Liver (tissue), 3 donors: ENCODE measurements around the gene ALS2CL.

Source experiments
- EGR1 ChIP-seq, 2 donors: IDR thresholded peaks; 2 replicates each; pipeline ENCODE4 v1.6.1; 2016 to 2018; ENCODE audit warnings: antibody characterized with exemption in 2 of 2, low read depth in 2 of 2
- HNF4A ChIP-seq, 2 donors: conservative IDR thresholded peaks; 2 replicates each; pipeline ENCODE4 v1.6.1; 2016; ENCODE audit warnings: antibody characterized with exemption in 2 of 2, mild to moderate bottlenecking in 2 of 2
- HNF4G ChIP-seq: IDR thresholded peaks from 2 replicates; pipeline ENCODE4 v1.6.1; 2016; ENCODE audit warnings: antibody characterized with exemption
- JUND ChIP-seq, 2 donors: IDR thresholded peaks; 2 replicates each; pipeline ENCODE4 v1.6.1; 2016; ENCODE audit warnings: antibody characterized with exemption in 2 of 2
- MAX ChIP-seq: IDR thresholded peaks from 2 replicates; pipeline ENCODE4 v1.6.1; 2016; ENCODE audit warnings: antibody characterized with exemption
- NR2F2 ChIP-seq: IDR thresholded peaks from 2 replicates; pipeline ENCODE4 v1.6.1; 2016; ENCODE audit warnings: antibody characterized with exemption
- RAD21 ChIP-seq, 2 donors: IDR thresholded peaks; 2 replicates each; pipeline ENCODE4 v1.6.1; 2016; ENCODE audit warnings: antibody characterized with exemption in 2 of 2, mild to moderate bottlenecking in 2 of 2
- RXRA ChIP-seq, 2 donors: IDR thresholded peaks; 2 replicates each; pipeline ENCODE4 v1.6.1; 2017 to 2018; ENCODE audit warnings: antibody characterized with exemption in 2 of 2, mild to moderate bottlenecking in 1 of 2
- SP1 ChIP-seq: IDR thresholded peaks from 2 replicates; pipeline ENCODE4 v1.6.1; 2018; ENCODE audit warnings: antibody characterized with exemption, mild to moderate bottlenecking
- TAF1 ChIP-seq: conservative IDR thresholded peaks from 2 replicates; pipeline ENCODE4 v1.6.1; 2016; ENCODE audit warnings: antibody characterized with exemption, mild to moderate bottlenecking
- YY1 ChIP-seq: IDR thresholded peaks from 2 replicates; pipeline ENCODE4 v1.6.1; 2016; ENCODE audit warnings: antibody characterized with exemption, mild to moderate bottlenecking
- ZBTB33 ChIP-seq: IDR thresholded peaks from 2 replicates; pipeline ENCODE4 v1.6.1; 2016; ENCODE audit warnings: antibody characterized with exemption
- TF ChIP-seq, protein P1 (sequence below): fragments of 150-350 bp; IDR thresholded peaks from 2 replicates; pipeline ENCODE4 v1.5.1; 2017; ENCODE audit warnings: improper control_type of control experiment, low read depth, low read length; ENCODE audit not compliant: missing input control
- TF ChIP-seq, protein P2 (sequence below): IDR thresholded peaks from 2 replicates; pipeline ENCODE4 v1.6.1; 2016; ENCODE audit warnings: antibody characterized with exemption, mild to moderate bottlenecking
- donor health status: healthy.
- donor health status: healthy.

DNA sequence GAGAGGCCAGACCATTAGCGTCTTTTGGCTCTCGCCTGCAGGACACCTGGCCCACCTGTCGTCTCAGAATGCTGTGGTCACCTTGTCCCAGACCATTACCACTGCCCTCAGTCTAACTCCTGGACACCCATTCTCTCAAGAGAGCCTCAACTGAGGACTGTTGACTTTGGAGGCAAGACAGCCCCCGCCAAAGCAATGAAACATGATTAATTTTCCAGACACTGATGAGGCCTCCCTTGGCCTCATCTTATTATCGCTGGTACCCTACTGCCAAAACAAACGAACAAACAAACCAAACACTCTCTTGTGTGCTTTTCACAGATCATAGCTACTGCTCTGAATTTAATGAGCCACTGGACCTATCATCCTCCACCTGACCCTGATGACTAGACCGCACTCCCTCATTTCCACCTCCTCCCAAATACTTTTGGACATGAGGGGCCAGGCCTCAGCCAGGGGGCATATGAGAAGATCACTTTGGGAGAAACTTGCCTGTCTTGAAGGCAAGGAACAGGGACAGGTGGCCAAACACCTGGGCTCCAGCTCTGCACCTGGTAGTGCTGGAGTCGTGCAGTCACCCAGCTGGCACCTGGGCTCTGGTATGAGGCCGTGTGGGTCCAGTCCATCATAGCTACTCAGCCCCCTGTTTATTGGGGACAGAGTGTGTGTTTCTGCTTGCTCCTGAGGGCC, 27.6 kb downstream of the ALS2CL start:
- TF ChIP-seq, protein P1, sequence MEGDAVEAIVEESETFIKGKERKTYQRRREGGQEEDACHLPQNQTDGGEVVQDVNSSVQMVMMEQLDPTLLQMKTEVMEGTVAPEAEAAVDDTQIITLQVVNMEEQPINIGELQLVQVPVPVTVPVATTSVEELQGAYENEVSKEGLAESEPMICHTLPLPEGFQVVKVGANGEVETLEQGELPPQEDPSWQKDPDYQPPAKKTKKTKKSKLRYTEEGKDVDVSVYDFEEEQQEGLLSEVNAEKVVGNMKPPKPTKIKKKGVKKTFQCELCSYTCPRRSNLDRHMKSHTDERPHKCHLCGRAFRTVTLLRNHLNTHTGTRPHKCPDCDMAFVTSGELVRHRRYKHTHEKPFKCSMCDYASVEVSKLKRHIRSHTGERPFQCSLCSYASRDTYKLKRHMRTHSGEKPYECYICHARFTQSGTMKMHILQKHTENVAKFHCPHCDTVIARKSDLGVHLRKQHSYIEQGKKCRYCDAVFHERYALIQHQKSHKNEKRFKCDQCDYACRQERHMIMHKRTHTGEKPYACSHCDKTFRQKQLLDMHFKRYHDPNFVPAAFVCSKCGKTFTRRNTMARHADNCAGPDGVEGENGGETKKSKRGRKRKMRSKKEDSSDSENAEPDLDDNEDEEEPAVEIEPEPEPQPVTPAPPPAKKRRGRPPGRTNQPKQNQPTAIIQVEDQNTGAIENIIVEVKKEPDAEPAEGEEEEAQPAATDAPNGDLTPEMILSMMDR: no peak
- no peak for TF ChIP-seq SP1
- no peak for TF ChIP-seq JUND (IDR thresholded peaks at IDR 0.05)
- TF ChIP-seq ZBTB33: no peak
- TF ChIP-seq, protein P2, sequence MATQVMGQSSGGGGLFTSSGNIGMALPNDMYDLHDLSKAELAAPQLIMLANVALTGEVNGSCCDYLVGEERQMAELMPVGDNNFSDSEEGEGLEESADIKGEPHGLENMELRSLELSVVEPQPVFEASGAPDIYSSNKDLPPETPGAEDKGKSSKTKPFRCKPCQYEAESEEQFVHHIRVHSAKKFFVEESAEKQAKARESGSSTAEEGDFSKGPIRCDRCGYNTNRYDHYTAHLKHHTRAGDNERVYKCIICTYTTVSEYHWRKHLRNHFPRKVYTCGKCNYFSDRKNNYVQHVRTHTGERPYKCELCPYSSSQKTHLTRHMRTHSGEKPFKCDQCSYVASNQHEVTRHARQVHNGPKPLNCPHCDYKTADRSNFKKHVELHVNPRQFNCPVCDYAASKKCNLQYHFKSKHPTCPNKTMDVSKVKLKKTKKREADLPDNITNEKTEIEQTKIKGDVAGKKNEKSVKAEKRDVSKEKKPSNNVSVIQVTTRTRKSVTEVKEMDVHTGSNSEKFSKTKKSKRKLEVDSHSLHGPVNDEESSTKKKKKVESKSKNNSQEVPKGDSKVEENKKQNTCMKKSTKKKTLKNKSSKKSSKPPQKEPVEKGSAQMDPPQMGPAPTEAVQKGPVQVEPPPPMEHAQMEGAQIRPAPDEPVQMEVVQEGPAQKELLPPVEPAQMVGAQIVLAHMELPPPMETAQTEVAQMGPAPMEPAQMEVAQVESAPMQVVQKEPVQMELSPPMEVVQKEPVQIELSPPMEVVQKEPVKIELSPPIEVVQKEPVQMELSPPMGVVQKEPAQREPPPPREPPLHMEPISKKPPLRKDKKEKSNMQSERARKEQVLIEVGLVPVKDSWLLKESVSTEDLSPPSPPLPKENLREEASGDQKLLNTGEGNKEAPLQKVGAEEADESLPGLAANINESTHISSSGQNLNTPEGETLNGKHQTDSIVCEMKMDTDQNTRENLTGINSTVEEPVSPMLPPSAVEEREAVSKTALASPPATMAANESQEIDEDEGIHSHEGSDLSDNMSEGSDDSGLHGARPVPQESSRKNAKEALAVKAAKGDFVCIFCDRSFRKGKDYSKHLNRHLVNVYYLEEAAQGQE: no peak
- no peak for TF ChIP-seq MAX
- TF ChIP-seq HNF4A (conservative IDR thresholded peaks at IDR 0.05): no peak
- TF ChIP-seq HNF4G: no peak
- TF ChIP-seq YY1: no peak
- no peak for TF ChIP-seq RXRA (IDR thresholded peaks at IDR 0.05)
- TF ChIP-seq EGR1 (IDR thresholded peaks at IDR 0.05; ENCODE audit: low read depth in 2 of 2): no peak
- TF ChIP-seq TAF1: no peak
- no peak for TF ChIP-seq NR2F2
- no peak for TF ChIP-seq RAD21 (IDR thresholded peaks at IDR 0.05)
